CD14-positive monocyte (primary cell): ENCODE data around the gene RARRES2. TPM values are rescaled to one million over a fixed set of nuclear protein-coding genes. Genes with fewer than 3 reads are reported as not detected.

Experiments
- DNase-seq, 3 donors: peaks; one replicate each; pipeline ENCODE4 v3.0.0-alpha.2; 2011 to 2022
- H2AFZ ChIP-seq: 2 replicates; pipeline ENCODE4 v1.6.0; 2012; ENCODE audit warnings: mild to moderate bottlenecking, low read depth, low read length, inconsistent platforms; ENCODE audit not compliant: insufficient read depth, poor library complexity, severe bottlenecking
- H3K27ac ChIP-seq, 2 donors: 1 replicate in 1 of 2; 2 replicates in 1 of 2; pipeline ENCODE4 v1.5.1; 2012 to 2013; ENCODE audit warnings: low read length in 2 of 2, control low read depth in 1 of 2, inconsistent platforms in 1 of 2, low read depth in 1 of 2, mild to moderate bottlenecking in 1 of 2
- H3K27me3 ChIP-seq, 2 donors: one replicate each; pipeline versions ENCODE4 v1.6.0 to v1.6.1; 2011 to 2013; ENCODE audit warnings: low read length in 2 of 2; ENCODE audit not compliant: control insufficient read depth in 2 of 2, insufficient read depth in 2 of 2
- H3K36me3 ChIP-seq, 2 donors: replicated peaks in 1 of 2; 1 replicate in 1 of 2; 2 replicates in 1 of 2; pipeline versions ENCODE4 v1.5.1 to v1.6.1; 2012 to 2013; ENCODE audit warnings: low read length in 2 of 2, control low read depth in 1 of 2, inconsistent platforms in 1 of 2, mild to moderate bottlenecking in 1 of 2; ENCODE audit not compliant: insufficient read depth in 2 of 2, control insufficient read depth in 1 of 2
- H3K4me1 ChIP-seq, 2 donors: 1 replicate in 1 of 2; 2 replicates in 1 of 2; pipeline versions ENCODE4 v1.5.1 to v1.6.1; 2012 to 2013; ENCODE audit warnings: low read length in 2 of 2, control low read depth in 1 of 2, inconsistent platforms in 1 of 2, mild to moderate bottlenecking in 1 of 2, moderate library complexity in 1 of 2; ENCODE audit not compliant: insufficient read depth in 2 of 2, control insufficient read depth in 1 of 2
- H3K4me2 ChIP-seq: replicated peaks from 2 replicates; pipeline ENCODE3; 2012; ENCODE audit warnings: low read length, moderate library complexity, mild to moderate bottlenecking; ENCODE audit not compliant: poor library complexity, severe bottlenecking; ENCODE audit errors: extremely low read depth
- H3K4me3 ChIP-seq, 3 experiments: fragments of 200-600 bp in 1 of 3; sonication (generic) in 1 of 3; replicated peaks in 1 of 3; 1 replicate in 2 of 3; 2 replicates in 1 of 3; pipeline ENCODE4 v1.5.1; 2011 to 2013; ENCODE audit warnings: low read length in 3 of 3, mild to moderate bottlenecking in 3 of 3, control low read depth in 2 of 3, low read depth in 2 of 3, inconsistent platforms in 1 of 3, moderate library complexity in 1 of 3
- H3K79me2 ChIP-seq: 2 replicates; pipeline ENCODE4 v1.6.0; 2012; ENCODE audit warnings: mild to moderate bottlenecking, control low read depth, inconsistent platforms, low read length, moderate library complexity; ENCODE audit not compliant: insufficient read depth
- H3K9ac ChIP-seq: 2 replicates; pipeline ENCODE4 v1.6.0; 2017; ENCODE audit warnings: low read length, mild to moderate bottlenecking; ENCODE audit not compliant: insufficient read depth, poor library complexity, severe bottlenecking
- H3K9me3 ChIP-seq, 2 donors: replicated peaks in 1 of 2; 1 replicate in 1 of 2; 2 replicates in 1 of 2; pipeline versions ENCODE4 v1.5.1 to v1.6.1; 2012 to 2013; ENCODE audit warnings: low read length in 2 of 2, control low read depth in 1 of 2; ENCODE audit not compliant: control insufficient read depth in 1 of 2, insufficient read depth in 1 of 2
- H4K20me1 ChIP-seq: 2 replicates; pipeline ENCODE4 v1.6.0; 2012; ENCODE audit warnings: mild to moderate bottlenecking, low read length, control low read depth, moderate library complexity; ENCODE audit not compliant: insufficient read depth
- H3K27ac Mint-ChIP-seq, 7 donors: one replicate each; pipeline ENCODE4 v1.8.0; 2020; ENCODE audit warnings: mild to moderate bottlenecking in 7 of 7, mixed read lengths in 7 of 7, moderate library complexity in 6 of 7, inconsistent platforms in 2 of 7
- H3K27me3 Mint-ChIP-seq, 3 donors: one replicate each; pipeline ENCODE4 v1.8.0; 2021 to 2022; ENCODE audit warnings: low read depth in 3 of 3, mild to moderate bottlenecking in 3 of 3, mixed read lengths in 3 of 3, moderate library complexity in 3 of 3, inconsistent platforms in 1 of 3
- H3K36me3 Mint-ChIP-seq, 2 donors: one replicate each; pipeline ENCODE4 v1.8.0; 2020; ENCODE audit warnings: mixed read lengths in 2 of 2, inconsistent platforms in 1 of 2, mild to moderate bottlenecking in 1 of 2
- H3K4me1 Mint-ChIP-seq: one replicate; pipeline ENCODE4 v1.8.0; 2020; ENCODE audit warnings: mild to moderate bottlenecking, mixed read lengths
- H3K4me3 Mint-ChIP-seq, 2 donors: one replicate each; pipeline ENCODE4 v1.8.0; 2020; ENCODE audit warnings: mild to moderate bottlenecking in 2 of 2, mixed read lengths in 2 of 2, moderate library complexity in 1 of 2
- H3K9me3 Mint-ChIP-seq, 7 donors: one replicate each; pipeline ENCODE4 v1.8.0; 2020 to 2022; ENCODE audit warnings: mixed read lengths in 7 of 7, mild to moderate bottlenecking in 6 of 7, moderate library complexity in 6 of 7, inconsistent platforms in 2 of 7
- WGBS: methylation state at CpG from one replicate; pipeline ENCODE4 v1.1.5; 2013; ENCODE audit warnings: missing lambda C conversion rate; ENCODE audit not compliant: insufficient coverage; 5-methylcytosine and 5-hydroxymethylcytosine counted together
- intact Hi-C, 2 donors: fragments of 100-400 bp; cut with micrococcal nuclease; formaldehyde crosslinking; loops; one replicate each; pipeline versions ENCODE4 v1.15.0 to v1.15.1; 2023
- polyA plus RNA-seq, 3 donors: library from polyadenylated mRNA; depleted of rRNA in 1 of 3; unstranded in 2 of 3; stranded (reverse) in 1 of 3; fragments of 300-500 nt in 2 of 3; fragments of >200 nt in 1 of 3; fragmentation: Illumina TruSeq in 2 of 3; gene quantifications; 1 replicate in 2 of 3; 2 replicates in 1 of 3; pipeline ENCODE4 v1.2.3, GENCODE V29; 2012 to 2021
- TF ChIP-seq, protein P1 (sequence below): fragments of 200-600 bp; IDR thresholded peaks from one replicate; pipeline ENCODE4 v1.8.0; 2022; ENCODE audit warnings: antibody characterized with exemption, mild to moderate bottlenecking

Gene RARRES2
- polyA plus RNA-seq, 3 donors = not detected

DNA sequence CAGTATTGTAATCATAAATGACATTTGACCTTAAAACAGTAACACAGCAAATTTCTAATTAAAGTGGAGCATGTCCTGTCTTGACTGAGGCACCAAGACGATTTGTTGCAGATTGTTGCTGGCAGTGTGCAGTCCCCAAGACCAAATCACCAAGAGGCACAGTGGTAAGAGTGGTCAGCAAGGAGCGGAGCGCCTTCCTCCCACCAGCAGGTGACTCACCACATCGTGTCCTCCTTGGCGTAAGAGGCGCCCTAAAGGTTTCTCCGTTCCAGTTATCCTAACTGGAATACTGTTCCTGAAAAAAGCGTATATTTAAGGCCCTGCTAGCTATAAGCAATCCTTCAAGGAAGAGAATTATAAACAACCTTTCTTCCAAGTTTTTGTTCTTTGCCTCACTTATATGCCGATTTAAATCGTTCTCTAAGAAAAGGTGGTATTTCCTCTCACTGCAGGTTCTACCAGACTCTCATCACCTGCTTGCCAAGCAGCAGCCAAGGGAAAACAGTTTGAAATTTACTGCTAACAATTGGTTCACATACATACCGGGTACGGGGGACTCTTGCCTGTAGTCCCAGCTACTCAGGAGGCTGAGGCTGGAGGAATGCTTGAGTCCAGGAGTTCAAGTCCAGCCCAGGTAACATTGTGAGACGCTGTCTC, 16.5 kb upstream of the RARRES2 start:
- no peak overlapping the region for H3K27ac ChIP-seq
- TF ChIP-seq, protein P1, sequence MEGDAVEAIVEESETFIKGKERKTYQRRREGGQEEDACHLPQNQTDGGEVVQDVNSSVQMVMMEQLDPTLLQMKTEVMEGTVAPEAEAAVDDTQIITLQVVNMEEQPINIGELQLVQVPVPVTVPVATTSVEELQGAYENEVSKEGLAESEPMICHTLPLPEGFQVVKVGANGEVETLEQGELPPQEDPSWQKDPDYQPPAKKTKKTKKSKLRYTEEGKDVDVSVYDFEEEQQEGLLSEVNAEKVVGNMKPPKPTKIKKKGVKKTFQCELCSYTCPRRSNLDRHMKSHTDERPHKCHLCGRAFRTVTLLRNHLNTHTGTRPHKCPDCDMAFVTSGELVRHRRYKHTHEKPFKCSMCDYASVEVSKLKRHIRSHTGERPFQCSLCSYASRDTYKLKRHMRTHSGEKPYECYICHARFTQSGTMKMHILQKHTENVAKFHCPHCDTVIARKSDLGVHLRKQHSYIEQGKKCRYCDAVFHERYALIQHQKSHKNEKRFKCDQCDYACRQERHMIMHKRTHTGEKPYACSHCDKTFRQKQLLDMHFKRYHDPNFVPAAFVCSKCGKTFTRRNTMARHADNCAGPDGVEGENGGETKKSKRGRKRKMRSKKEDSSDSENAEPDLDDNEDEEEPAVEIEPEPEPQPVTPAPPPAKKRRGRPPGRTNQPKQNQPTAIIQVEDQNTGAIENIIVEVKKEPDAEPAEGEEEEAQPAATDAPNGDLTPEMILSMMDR = no peak
- H3K27me3 ChIP-seq = no peaks in the 10 kb centered on the region
- no peaks in the 10 kb centered on the region for H4K20me1 ChIP-seq
- H3K27me3 Mint-ChIP-seq = peaks cover 1 to 3% (median 2%) of the 10 kb centered on the region in 3 donors
- H3K4me1 Mint-ChIP-seq = peaks cover 19% of the 10 kb centered on the region
- peak overlapping the region in 1 of 7 donors; percentile 43 for H3K27ac Mint-ChIP-seq
- no peak overlapping the region for H2AFZ ChIP-seq
- no peaks in the 10 kb centered on the region for H3K36me3 ChIP-seq
- 80% methylated on average over 2 of the region's 13 CpGs for WGBS
- H3K4me3 Mint-ChIP-seq = no peak overlapping the region
- DNase-seq = peak in 1 of 3 donors; percentile 46
- no peak overlapping the region for H3K9ac ChIP-seq
- no peaks in the 10 kb centered on the region for H3K79me2 ChIP-seq
- H3K4me2 ChIP-seq = no peak overlapping the region
- peaks cover 5 to 10% of the 10 kb centered on the region in 2 donors for H3K4me1 ChIP-seq
- intact Hi-C loops = loop anchor here (2.0 kb wide), 1 partner anchor 63 kb away; no protein-coding TSS in a partner anchor
- no peaks in the 10 kb centered on the region for H3K9me3 ChIP-seq
- H3K9me3 Mint-ChIP-seq = no peaks in the 10 kb centered on the region
- H3K36me3 Mint-ChIP-seq = no peaks in the 10 kb centered on the region
- no peak overlapping the region for H3K4me3 ChIP-seq

DNA sequence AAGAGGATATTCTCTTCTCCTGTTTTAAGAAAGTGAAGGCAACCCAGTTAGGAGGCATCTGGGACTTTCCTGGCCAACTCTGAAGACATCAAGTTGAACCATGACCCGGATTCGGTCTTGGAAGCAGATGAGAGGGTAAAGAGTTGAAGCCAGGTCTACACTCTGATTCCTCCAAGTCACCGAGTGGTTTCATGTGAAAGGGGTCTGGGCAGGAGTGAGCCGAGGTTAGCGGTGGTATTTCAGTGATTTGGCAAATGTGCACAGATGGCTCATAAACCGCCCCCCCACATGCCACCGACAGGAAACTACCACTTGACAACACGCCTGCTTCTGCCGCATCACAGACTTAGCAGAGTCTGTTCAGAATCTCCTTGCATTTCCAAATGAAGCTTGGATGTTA, 15.8 kb upstream of the RARRES2 start:
- Histone ChIP-seq H4K20me1 (no peaks in the 10 kb centered on the region), H3K27me3 (no peaks in the 10 kb centered on the region), H3K4me2 (no peak overlapping the region), H3K27ac (no peak overlapping the region), H3K79me2 (no peaks in the 10 kb centered on the region), H3K36me3 (no peaks in the 10 kb centered on the region), H3K4me3 (no peak overlapping the region), H2AFZ (no peak overlapping the region), H3K9ac (no peak overlapping the region), H3K4me1 (peaks cover 5 to 10% of the 10 kb centered on the region in 2 donors), H3K9me3 (no peaks in the 10 kb centered on the region)
- intact Hi-C loops = loop anchor here (2.0 kb wide), 1 partner anchor 64 kb away; no protein-coding TSS in a partner anchor
- Mint-ChIP-seq H3K4me1 (peaks cover 19% of the 10 kb centered on the region), H3K27ac (peak overlapping the region in 4 of 7 donors; percentile 40 to 75 (median 43)), H3K9me3 (no peaks in the 10 kb centered on the region), H3K4me3 (peak overlapping the region in 1 of 2 donors; percentile 33), H3K27me3 (peaks cover 1 to 3% (median 2%) of the 10 kb centered on the region in 3 donors), H3K36me3 (no peaks in the 10 kb centered on the region)
- peak in 1 of 3 donors; percentile 44 for DNase-seq
- 0% methylated on average over 5 of the region's 9 CpGs for WGBS
- TF ChIP-seq, protein P1 = no peak
